HG02678 (cell line): ENCODE results near the gene DDX10.

ENCODE experiments used
- ATAC-seq: cut with Tn5 transposase; IDR thresholded peaks from one replicate; pipeline ENCODE4 v1.9.1; 2021; ENCODE audit warnings: mild to moderate bottlenecking, moderate library complexity; ENCODE audit not compliant: unreplicated experiment

Gene DDX10

DNA sequence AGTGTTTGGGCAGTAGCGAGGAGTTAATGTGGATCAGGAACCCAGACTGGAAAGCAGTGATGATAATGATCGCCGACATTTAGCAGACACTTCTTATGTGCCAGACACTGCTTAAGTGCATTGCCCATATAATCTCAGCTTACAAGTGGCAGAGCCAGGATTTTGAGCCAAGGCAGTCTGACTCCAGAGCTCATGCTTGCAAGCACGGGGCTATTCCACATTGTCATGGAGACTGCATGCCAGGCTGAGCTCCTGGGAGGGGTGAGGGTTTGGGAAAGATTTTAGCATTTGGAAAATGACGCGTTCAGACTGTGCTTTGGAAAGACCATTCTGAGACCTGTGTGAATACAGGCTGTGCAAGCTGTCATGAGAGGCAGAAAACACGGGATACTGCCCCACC lies 302.7 kb downstream of the DDX10 start:
- no peak for ATAC-seq

DNA sequence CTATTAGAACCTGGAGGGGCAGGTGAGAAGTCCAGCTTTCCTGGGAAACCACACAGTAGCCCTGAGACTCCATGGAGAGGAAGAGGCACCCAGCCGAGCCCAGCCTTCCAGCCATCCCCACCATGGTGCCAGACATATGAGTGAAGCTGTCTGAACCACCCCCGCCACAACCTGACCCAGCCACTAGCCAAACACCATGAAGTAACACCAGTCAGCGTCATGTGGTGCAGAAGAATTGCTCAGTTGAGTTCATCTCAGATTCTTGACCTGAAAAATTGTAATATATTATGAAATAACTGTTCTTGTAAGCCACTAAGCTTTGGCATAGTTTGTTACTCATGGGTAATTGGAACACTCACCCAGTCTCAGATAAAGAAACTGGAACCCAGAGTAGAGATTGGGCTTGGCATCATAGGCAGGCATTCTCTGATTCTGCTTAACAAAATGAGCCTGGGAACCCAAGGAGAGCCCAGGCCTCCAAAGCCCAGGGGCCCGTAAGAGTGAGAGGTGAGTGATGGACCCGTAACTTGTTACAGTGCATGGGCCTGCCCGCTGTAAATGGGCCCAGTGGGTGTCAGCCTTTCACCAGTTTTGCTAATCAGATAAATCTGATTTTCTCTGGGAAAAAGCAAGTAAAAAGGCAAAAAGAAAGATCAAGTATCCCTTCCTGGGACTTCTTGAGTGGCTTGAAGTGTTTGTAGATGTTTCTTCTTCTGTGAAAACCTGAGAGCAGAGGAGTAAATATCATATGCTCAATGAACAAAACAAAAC lies 305.5 kb downstream of the DDX10 start:
- no peak for ATAC-seq

GRCh38 chr11:108973402-108974162 lies 308.7 kb downstream of the DDX10 start:
- no peak for ATAC-seq

DNA sequence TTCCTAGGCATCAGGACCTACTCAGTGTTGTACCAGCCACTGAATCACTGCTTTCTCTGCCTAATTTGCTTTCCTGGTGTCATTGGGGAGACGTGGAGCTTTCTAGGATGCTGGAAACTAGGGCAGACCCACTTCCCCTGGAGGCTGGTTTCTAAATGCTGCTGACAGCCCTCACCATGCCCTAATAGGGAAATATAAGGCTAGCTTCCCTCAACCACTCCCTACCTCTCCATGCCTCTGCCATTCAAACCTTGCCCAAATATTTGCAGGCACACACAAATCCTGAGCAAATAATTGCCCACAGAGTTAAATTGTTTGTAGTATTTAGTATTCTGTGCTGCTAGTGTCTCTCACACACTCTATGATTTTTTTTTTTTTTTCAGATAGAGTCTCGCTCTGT lies 310.2 kb downstream of the DDX10 start:
- ATAC-seq: no peak

DNA sequence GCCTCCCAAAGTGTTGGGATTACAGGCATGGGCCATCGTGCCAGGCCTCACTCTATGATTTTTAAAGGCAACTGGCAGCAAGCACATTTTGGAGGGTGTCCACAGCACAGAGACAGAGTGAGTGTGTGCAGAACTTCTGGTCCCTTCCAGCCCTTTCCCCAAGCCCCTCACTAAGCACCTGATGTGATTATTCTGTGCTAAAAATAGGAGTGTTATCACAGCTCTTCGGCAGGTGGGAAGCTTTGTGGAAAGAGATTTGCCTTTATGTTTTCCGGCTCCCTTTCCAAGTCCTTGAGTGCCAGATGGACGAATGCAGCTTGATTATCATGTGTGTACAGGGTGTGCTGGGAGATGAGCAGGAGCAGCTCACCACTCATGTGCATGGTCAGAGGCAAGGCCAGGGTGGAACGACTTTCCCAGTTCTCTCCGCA lies 310.8 kb downstream of the DDX10 start:
- ATAC-seq: no peak

DNA sequence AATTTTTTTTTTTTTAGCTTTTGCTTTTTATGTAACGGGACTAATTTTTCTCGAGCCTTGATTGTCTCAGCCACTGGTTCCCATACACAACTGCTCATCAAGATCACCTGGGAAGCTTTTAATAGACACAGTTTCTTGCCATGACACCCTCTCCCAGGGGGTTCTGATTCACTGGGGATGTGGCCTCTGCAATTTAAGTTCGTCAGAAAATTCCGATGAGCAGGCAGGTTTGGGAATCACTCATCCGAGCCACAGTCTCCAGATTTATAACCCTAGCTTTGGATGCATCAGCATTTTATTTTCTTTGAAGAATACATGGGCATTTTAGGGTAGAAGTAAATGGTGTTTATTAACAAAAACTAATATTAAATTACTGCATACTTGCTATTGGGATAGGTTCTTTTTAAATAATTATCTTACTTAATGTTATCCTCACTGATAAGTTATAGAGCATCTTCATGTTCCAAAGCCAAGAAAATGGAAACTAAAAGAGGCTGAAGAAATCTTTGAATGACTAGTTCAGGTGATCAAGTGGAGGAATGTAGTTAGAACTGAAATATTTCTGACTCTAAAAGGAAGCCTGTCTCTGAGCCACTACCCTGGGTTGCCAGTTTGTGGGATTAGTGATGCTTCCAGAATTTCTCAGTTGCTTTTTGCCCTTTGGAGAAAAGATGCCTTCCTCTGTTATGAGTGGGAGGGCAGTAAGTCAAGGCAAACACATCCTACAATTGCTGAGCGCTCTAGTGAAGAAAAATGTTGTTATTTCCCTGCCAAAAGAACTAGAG lies 319.0 kb downstream of the DDX10 start:
- ATAC-seq: no peak

DNA sequence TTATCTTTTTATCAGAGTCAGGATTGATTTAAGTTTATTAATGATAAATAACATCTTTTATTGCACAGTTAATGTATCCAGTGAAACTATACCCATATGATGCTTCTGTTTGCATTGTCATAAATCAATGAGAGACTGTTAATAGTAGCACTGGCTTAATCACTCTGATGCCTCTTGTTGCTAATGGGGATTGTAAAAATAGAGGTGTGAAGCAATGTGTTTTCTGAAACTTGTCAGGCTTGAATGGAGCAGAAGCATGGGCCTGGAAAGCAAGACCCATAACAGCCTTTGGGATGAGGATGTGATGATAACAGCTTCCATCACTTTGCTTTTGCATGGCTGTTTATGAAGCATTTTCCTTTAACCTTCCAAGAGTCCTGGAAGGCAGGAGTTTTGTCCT lies 319.7 kb downstream of the DDX10 start:
- ATAC-seq: no peak

DNA sequence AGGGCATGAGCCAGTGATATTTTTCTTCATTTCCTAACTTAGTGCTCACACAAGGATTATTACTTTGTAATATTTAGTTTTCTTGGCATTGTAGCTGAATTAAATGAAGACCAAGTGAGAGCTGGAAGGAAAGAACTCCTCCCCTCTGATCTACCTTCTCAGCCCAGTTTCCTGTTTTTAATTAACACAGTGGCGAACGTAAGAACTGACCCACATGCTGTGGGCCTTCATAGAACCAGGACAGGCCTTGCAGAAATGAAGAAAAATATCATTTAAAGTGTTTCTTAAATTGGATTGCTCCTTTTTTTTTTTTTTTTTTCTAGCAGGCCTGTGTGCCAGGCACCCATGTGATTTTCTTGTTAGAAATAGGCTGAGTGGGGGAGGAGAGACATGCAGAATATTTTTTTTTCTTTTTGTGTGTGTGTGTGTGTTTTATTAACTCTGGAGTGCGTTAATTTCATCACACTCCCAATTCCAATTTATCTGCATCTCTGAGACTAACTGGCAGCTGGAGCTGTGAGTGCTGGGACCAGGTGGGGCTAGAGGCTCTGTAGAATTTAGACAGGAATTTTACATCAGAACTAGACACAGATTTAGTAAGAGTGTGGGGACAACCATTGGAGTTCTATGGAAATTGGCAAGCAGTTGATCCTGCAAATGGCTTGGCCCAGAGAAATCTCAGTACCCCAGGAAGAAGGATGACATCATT lies 320.5 kb downstream of the DDX10 start:
- no peak for ATAC-seq

GRCh38 chr11:108985945-108986279 lies 321.0 kb downstream of the DDX10 start:
- no peak for ATAC-seq
